HG03064 (cell line): ENCODE results near the gene SULT1C2.
"Not testable (repeated sequence)": the region's sequence is repeated elsewhere in the genome, so short reads cannot be mapped to it uniquely, and the experiment has no call there.

Source experiments
- ATAC-seq: cut with Tn5 transposase; IDR thresholded peaks from one replicate; pipeline ENCODE4 v1.9.1; 2021; ENCODE audit warnings: low read depth; ENCODE audit not compliant: unreplicated experiment

Gene SULT1C2

DNA sequence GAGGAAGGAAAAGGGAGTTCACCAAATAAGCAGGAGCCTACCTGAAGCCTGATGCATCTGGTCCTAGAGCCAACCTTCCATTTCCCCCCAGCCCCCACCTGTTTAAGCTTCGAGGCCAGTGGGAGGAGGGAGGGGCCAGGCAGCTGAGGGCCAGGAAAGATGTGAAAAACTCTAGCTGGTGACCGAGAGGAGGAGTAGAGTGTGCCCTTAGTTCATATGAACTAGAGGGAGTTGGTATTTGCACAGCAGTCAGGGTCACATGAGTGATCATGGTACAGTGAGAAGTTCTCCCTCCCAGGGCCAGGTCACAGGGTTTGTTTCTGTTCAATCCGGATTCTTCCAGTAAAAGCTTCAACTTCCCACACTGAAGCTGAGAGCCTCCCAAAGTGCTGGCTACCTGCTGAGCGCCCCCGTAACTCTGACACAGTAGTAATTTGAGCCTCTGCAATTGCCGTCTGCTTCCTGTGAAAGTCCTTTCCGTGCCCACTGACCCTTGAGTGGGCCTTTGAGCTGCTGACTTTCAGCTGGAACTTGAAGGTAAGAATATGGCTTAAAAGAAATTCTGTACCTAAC is at the start of gene SULT1C2:
Gene SULT1C2, plus strand, starts transcription at position 362 of the 573 bp plus-strand sequence. CDS start 4,773 bp downstream, outside the sequence.
- ATAC-seq: no peak

DNA sequence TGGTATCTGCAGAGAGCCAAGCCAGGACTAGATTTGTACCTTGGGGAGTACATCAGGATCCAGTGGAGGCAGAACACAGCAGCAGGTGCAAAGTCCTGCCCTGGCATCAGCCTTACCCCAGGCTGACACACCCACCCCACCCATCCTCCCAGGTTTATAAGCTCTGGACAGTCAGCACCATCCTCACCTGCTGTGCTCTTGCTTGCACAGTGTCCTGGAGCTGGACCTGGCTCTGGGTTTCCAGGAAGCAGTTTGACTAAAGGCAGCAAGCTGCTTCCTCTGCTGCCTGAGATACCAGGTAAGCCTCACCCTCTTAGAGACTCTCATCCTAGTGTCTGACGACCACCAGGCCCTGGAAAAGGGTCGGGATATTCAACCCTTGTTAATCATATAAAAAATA is 48.9 kb upstream of the SULT1C2 start, which contains the start of gene SULT1C3:
Gene SULT1C3, plus strand, starts transcription at position 183 of the 400 bp plus-strand sequence. CDS start 7,227 bp downstream, outside the sequence.
- ATAC-seq: no peak

DNA sequence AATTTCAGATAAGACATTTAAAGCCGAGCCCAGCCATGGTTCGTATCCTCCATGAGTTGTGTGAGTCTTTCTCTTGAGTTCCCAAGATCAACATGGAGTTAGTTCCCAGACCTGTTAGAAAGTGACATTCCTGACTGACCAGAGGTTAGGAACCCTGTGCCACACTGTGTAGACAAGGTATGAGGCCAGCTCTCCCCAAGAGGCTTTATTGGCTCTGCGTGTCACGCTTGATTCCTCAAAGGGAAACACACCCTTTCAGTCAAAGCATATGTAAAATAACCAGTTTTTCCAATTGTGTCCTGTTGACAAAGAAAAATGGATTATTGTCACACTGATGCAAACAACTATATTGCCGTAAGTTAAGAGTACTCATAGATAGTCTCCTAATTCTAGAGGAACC is 47.7 kb upstream of the SULT1C2 start:
- ATAC-seq: no peak

DNA sequence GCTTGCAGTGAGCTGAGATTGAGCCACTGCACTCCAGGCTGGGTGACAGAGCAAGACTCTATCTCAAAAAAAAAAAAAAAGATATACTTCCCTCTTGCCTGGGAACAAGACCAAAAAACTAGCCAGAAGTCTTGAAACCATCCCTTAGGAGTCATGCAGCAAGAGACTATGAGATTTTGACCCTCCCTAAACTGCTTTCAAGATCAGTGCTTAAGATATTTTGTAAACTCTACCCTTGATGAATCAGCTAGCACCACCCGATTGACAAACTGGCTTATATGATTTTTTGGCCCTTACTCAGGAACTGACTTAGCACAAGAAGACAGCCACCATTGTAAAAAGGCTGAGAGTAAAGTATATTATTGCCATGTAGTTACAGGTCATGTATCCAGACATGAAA is 45.1 kb upstream of the SULT1C2 start:
- no peak for ATAC-seq

DNA sequence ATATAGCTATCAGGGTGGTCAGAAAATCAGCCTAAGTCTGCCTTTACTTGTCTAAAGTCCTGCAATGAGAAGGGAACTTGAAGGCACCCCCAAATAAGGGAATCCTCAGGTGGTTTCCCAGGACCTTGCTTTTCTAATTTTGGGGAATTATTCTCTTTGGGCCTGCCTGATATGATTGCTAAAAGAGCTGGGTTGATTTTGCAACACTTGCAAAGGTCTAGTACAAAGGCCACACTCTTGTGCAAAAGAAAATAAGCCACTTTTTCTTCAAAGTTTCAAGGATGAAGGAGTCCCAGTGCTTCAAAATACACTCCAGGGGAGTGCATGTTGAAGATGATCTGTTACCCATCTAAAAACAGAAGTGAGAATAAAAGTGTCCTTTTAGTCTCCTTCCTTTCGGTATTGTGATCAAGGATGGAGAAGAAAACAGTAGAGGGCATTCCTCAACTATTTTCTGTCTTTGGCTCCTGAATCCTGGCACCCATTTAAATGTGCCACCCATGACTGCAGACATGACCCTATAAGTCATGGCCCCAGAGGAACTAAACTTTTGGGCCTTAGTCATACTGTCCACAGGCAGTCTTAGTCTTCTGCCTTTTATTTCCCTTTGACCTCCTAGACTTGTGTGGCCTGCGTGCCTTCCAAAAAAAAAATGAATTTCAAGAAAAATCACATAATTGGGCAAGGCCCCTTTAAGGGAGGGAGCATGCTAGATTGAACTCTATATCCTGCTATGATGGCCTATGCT is 43.9 kb upstream of the SULT1C2 start:
- ATAC-seq: no peak

DNA sequence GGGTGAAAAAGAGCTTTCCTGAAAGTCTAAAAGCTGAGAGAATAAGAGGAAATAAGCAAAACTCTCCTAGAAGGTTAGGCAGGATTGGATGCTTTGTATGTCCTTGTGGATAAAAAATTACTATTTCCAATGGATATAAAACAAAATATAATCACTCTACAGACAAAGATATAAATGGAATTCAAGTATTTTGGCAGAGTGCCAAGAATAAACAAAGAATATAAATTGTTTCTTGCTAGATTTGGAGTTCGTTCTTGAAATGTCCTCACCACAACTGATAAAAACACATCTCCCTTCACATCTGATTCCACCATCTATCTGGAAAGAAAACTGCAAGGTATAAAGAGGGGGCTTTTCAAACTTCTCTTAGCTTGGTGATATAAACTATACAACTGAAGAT is 35.6 kb upstream of the SULT1C2 start:
- no peak for ATAC-seq

DNA sequence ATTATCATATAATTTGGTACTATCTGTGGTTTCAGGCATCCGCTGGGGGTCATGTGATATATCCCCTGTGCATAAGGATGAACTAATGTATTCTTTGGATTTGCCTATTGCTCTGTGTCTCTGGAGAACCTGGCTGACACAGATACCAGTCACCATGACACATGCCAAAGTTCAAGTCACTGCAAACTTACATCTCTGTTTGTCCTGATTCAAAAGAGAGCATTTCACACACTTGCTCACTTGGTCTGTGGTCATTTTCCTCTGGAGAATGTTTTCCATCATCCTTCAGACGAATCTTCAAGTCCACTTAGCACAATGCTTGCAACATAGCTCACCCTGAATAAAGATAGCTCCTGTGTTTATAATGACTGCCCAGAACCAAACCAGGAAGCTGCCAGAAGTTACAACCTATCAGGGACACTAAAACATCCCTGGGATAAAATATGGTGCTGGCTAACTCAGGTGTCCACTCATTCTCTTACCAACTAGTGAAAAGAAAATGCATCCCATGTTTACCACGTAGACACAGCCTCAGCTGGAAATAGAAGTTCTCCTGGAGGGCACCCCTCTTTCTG is 30.9 kb upstream of the SULT1C2 start:
- ATAC-seq: no peak

DNA sequence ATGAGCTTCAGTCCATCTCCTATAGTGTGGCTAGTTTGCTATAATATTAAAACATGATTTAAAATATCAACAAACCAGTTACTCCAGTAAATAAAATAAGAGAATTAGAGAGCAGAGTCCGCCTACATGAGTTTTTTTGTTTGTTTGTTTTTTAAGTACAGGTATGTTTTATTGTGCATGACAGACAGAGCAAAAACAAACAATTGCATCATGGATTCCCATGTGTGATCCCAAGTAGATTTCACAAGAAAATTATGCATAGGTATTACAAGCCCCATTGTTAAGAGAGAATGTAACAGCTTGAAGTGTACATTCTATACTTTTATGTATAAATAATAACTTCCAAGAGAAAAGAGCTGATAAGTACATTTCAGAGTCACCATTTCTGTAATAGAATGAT is 27.9 kb upstream of the SULT1C2 start:
- ATAC-seq: no peak

DNA sequence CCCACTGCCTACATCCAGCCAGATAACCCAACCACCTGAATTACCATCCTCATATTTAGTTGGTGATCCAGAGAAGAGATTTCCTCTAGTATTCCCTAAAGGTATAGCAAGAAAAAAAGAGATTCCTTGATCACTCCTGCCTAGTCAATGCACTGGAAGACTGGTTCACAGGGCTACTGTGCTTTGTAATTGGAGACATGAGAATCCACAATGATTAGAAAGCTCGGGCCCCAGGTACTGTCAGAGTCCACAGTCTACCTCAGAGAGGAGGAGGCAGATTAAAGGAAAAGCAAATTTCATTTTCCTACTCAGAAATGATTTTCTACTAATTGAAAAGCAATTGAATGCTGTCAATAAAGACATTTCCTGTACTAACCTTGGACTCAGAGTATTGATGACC is 26.7 kb upstream of the SULT1C2 start:
- ATAC-seq: no peak

DNA sequence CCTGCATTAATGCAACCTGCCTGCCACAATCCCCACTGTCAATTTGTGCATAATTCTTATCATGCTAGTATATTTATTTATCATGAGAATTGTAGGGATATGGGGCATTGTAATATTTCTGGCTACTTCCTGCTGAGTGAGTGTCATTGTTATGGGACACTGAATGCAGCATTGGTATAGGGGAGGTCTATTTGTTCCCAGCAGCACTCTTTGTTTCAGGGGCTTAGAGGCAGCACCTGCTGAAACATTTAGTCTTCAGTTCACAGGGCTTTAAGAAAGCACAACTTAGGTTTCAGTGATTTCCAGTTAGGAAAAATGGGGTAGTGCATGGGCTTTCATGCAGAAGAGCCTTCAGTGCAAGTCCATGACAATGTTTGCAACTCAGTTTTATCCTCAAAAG is 25.3 kb upstream of the SULT1C2 start:
- no peak for ATAC-seq

DNA sequence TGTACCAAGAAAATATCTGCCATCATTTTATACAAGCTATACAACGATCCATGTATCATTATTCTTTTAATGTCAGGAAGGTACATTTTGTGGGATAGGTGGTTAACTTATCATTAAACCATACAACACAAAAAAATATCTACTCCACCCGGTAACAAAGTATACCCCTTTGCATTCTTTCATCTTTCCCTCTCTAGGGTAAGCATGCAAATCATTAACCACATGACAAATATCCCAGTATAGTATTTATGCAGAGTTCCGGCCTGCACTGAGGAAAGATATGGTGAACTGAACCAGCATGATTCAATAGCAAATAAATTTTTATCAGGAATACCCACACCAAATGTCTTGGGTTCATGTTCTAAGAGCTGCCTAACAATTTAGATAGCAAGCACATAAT is 22.5 kb upstream of the SULT1C2 start:
- no peak for ATAC-seq

DNA sequence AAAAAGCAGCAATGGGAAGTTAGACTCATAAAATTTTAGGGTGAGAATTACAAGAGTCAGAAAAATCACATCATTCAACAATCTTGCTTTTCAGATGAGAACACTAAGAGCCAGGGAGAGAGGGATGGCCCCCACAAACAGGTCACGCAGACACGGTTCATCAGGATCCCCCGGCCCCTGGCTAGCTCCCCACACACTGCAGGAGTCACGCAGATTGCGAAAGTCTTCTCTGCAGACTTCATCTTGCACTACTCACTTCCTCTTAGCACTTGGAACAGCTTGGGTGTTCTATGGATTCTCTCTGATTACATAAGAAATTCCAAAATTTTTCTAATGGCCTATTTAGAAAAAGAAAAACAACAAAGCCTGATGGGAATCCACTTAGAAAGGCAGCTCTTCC is 21.6 kb upstream of the SULT1C2 start:
- no peak for ATAC-seq

DNA sequence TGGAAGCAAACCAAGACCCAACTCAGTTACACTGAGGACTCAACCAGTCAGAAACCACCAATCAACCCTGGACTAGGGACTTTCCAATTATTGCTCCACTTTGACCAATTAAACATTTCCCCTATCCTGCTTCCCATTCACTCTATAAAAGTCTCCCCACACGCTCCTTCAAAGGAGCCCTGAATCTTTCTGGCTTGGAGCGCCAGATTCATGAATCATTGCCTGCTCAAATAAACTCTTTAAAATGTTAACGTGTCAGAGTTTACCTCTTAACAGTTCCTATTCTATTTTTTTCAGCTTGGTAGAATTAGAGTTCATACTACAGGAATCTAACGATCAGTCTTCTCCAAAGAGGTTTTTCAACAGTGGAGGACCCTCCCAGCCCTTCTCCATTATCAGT is 20.7 kb upstream of the SULT1C2 start:
- no peak for ATAC-seq

DNA sequence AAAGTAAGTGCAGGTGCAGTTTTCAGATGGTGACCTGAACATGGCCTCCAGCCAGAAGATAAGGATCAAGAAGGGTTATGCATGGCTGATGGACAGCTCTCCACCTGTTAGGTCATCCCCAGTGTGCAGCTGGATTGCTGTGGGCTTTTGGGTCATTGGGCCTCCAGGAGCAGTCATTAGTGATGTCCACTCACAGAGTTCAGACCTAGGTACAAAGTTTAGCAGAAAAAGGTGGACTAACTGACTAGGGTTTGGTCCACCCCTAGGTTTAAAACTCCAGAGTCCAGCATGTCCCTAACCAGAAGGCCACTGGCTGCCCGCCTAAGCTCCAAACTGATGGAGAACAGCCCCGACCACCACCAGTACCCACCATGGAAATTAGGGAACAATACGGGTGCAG is 18.3 kb upstream of the SULT1C2 start:
- no peak for ATAC-seq

DNA sequence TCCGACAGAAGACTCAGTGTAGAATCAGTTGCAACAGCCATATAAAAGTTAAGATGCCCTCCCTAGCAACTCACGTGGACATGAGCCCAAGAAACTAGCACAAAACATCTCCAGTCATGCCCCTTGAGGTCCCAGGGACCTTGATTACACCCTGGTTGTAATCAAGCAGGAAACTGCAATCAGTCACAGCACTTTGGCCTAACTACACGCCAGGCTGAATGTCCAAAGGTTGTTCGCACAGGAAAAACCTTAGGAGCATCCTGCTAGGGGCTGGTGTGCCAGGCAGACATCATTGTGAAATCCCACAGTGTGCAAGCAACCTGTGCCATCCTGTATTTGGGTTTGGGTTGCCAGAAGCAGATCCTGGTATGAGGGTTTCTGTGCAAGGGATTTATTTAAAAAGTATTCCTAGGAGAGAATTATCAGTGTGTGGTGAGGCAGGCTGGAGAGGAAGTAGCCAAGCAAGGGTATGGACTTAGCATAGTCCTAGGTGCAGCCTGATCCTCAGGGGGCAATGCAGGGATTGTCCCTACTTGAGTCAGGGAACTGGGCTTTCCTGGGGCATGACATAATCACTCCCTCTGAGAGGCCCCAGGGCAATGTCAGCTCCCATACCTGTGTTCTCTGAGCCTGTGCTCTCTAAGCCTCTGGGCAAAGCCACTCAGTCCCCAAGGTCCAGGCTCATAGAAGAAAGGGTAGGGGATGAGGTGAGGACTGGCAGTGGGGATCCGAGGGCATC is 17.8 kb upstream of the SULT1C2 start:
- ATAC-seq: no peak

DNA sequence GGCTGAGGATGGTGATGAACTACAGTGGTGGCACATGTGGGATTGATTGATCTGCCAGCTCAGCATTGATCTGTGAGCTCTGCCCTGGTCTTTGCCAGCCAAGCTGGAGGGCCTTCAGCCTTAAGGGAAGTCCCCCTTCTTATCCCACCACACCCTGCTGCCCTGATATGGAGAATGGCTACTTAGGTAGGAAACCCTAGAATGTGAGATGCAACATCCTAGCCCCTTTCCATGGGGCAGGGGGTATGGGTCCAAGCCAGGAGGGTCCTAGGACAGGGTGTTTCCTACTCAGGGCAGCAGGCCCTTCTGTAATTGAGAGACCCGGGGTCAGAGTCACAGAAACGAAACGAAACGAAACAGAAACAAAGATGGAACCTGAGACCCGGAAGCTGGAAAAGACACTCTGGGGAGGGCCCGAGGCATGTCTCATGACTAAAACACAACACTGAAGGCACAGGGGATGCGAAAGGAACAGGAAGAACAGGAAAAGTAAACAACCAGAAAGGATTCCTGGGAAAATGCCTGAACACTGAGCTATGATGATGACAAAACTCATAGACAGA is 16.9 kb upstream of the SULT1C2 start:
- ATAC-seq: no peak

DNA sequence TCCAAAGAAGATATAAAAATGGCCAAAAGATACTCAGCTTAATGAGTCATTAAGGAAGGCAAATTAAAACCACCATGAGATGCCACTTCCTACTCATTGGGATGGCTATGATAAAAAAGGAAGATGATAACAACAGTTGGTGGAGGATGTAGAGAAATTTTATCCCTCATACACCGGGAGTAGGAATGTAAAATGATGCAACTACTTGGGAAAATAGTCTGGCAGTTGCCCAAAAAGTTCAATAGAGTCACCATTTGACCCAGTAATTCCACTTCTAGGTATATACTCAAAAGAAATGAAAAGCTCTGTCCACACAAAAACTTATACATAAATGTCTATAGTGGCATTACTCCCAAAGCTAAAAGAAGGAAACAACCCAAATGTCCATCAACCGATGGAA is 10.1 kb upstream of the SULT1C2 start:
- no peak for ATAC-seq

DNA sequence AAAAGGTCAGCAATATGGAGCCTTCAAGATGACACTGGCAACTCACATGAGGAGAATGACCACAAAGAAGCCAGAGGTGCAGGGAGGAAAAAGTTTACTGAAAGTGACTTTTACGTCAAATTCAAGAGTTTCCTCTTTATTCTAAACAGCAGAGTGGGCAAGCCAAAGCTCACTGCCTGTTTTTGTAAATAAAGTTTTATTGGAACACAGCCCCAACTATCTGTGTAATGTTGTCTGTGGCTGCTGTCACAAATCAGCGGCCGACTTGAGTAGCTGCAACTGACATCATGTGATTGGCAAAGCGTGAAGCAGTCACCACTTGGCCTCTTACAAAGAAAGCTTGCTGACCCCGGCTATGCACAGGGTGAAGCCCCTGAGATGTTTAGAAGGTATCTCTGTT is 9.2 kb upstream of the SULT1C2 start:
- no peak for ATAC-seq

DNA sequence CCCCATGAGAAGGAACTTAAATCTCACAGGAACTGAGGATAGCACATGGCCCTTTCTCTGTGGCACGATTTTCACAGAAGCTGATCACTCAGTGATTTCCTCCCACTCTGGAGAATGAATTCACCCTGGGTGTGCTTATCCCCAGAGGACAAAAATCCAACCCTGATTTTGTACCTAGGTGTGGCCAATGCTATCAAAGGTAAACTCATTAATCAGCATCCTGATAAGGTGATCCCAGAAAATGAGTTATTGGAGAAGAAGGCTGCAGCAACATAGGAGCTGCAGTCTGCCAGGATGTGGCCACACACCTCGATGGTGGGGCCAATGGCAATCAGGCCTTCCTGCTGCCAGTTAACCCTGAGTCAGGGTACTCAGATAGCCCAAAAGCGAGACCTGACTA is 8.2 kb upstream of the SULT1C2 start:
- no peak for ATAC-seq

DNA sequence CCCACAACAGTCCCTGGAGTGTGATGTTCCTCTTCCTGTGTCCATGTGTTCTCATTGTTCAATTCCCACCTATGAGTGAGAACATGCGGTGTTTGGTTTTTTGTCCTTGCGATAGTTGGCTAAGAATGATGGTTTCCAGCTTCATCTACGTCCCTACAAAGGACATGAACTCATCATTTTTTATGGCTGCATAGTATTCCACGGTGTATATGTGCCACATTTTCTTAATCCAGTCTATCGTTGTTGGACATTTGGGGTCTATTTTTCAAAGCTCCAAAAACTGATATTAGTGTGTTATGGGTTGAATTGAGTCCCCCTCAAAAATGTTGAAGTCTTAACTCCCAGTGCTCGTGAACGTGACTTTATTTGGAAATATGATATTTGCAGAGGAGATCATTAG is 4.1 kb upstream of the SULT1C2 start:
- ATAC-seq: not testable (repeated sequence)

DNA sequence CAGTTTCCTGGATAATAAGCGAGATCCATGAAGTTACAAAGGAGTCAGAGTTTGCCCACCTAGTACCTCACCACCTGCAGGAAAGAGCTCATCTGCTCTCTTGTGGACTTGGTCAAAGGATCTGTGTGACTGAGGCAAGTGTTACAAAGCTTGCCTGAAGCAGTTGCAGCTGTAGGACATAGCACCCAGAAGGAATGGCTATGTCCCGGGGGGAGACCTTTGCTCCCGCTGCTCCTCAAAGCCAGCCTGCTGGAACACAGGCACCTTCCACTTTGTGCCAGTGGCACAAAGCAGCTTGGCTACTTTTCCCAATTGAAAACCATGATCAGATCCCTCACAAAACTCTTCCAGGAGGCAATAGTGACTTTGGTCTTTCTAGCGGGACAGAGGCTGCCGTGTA is 3.1 kb upstream of the SULT1C2 start:
- ATAC-seq: no peak
